ENCODE data around the gene ITSN1. TPM values are rescaled to one million over a fixed set of nuclear protein-coding genes. Genes with fewer than 3 reads are reported as not detected.

ITSN1 gene
- total and polyA plus RNA-seq, 2 experiments from 2014 or later = 77.9 to 95.7 TPM

DNA sequence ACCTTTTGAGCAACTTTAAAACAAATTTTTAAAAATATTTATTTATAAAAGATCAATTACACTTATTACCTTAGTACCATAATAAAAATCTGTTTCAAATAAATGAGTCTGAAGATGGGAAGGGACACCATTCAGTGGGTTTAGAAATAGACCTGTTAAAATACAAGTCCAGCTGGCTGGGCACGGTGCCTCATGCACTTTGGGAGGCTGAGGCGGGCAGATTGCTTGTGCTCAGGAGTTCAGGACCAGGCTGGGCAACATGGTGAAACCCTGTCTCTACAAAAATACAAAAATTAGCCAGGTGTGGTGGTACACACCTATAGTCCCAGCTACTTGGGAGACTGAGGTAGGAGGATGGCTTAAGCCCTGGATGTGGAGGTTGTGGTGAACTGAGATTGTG is 57.0 kb downstream of the ITSN1 start:
- Histone ChIP-seq H3F3A (replicated peaks; ENCODE audit: low read depth) (no peaks in the 10 kb centered on the region), H3K36me3 (ENCODE audit: insufficient read depth) (no peaks in the 10 kb centered on the region), H3K79me2 (replicated peaks; ENCODE audit: insufficient read depth) (peaks cover 98% of the 10 kb centered on the region), H3K4me2 (no peak overlapping the region), H2AFZ (no peak overlapping the region), H3K27me3 (ENCODE audit: insufficient read depth) (no peaks in the 10 kb centered on the region), H4K20me1 (replicated peaks; ENCODE audit: insufficient read depth) (peaks cover 33% of the 10 kb centered on the region), H3K4me3 (no peak overlapping the region), H3K4me1 (ENCODE audit: insufficient read depth) (peaks cover 24% of the 10 kb centered on the region), H3K27ac (ENCODE audit: low read depth) (no peak overlapping the region), H3K9me2 (ENCODE audit: insufficient read depth) (no peaks in the 10 kb centered on the region)
- DNase-seq (ENCODE audit: low spot score) = no peak
- H3K27me3 Mint-ChIP-seq (ENCODE audit: insufficient read depth, low read depth, poor library complexity) = peaks cover 6% of the 10 kb centered on the region
- H3K9me3 Mint-ChIP-seq = no peaks in the 10 kb centered on the region; the same call in 2 of the 3 replicates
- no peak overlapping the region for H3K27ac Mint-ChIP-seq
- H3K4me1 Mint-ChIP-seq = peaks cover 38% of the 10 kb centered on the region
- no peak overlapping the region for H3K4me3 Mint-ChIP-seq
- no peaks in the 10 kb centered on the region; the same call in 2 of the 3 replicates for H3K36me3 Mint-ChIP-seq (ENCODE audit: low read depth)
- no peak for ATAC-seq
- TF ChIP-seq POLR2AphosphoS5 (IDR thresholded peaks at IDR 0.05; ENCODE audit: low read depth) = no peak
- TF ChIP-seq JUNB (IDR thresholded peaks at IDR 0.05; ENCODE audit: unreplicated experiment) = no peak
- TF ChIP-seq EZH2 (IDR thresholded peaks at IDR 0.05; ENCODE audit: low read depth, unreplicated experiment) = no peak
- TF ChIP-seq, protein P1, sequence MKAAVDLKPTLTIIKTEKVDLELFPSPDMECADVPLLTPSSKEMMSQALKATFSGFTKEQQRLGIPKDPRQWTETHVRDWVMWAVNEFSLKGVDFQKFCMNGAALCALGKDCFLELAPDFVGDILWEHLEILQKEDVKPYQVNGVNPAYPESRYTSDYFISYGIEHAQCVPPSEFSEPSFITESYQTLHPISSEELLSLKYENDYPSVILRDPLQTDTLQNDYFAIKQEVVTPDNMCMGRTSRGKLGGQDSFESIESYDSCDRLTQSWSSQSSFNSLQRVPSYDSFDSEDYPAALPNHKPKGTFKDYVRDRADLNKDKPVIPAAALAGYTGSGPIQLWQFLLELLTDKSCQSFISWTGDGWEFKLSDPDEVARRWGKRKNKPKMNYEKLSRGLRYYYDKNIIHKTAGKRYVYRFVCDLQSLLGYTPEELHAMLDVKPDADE (IDR thresholded peaks at IDR 0.05) = no peak
- TF ChIP-seq, protein P2, sequence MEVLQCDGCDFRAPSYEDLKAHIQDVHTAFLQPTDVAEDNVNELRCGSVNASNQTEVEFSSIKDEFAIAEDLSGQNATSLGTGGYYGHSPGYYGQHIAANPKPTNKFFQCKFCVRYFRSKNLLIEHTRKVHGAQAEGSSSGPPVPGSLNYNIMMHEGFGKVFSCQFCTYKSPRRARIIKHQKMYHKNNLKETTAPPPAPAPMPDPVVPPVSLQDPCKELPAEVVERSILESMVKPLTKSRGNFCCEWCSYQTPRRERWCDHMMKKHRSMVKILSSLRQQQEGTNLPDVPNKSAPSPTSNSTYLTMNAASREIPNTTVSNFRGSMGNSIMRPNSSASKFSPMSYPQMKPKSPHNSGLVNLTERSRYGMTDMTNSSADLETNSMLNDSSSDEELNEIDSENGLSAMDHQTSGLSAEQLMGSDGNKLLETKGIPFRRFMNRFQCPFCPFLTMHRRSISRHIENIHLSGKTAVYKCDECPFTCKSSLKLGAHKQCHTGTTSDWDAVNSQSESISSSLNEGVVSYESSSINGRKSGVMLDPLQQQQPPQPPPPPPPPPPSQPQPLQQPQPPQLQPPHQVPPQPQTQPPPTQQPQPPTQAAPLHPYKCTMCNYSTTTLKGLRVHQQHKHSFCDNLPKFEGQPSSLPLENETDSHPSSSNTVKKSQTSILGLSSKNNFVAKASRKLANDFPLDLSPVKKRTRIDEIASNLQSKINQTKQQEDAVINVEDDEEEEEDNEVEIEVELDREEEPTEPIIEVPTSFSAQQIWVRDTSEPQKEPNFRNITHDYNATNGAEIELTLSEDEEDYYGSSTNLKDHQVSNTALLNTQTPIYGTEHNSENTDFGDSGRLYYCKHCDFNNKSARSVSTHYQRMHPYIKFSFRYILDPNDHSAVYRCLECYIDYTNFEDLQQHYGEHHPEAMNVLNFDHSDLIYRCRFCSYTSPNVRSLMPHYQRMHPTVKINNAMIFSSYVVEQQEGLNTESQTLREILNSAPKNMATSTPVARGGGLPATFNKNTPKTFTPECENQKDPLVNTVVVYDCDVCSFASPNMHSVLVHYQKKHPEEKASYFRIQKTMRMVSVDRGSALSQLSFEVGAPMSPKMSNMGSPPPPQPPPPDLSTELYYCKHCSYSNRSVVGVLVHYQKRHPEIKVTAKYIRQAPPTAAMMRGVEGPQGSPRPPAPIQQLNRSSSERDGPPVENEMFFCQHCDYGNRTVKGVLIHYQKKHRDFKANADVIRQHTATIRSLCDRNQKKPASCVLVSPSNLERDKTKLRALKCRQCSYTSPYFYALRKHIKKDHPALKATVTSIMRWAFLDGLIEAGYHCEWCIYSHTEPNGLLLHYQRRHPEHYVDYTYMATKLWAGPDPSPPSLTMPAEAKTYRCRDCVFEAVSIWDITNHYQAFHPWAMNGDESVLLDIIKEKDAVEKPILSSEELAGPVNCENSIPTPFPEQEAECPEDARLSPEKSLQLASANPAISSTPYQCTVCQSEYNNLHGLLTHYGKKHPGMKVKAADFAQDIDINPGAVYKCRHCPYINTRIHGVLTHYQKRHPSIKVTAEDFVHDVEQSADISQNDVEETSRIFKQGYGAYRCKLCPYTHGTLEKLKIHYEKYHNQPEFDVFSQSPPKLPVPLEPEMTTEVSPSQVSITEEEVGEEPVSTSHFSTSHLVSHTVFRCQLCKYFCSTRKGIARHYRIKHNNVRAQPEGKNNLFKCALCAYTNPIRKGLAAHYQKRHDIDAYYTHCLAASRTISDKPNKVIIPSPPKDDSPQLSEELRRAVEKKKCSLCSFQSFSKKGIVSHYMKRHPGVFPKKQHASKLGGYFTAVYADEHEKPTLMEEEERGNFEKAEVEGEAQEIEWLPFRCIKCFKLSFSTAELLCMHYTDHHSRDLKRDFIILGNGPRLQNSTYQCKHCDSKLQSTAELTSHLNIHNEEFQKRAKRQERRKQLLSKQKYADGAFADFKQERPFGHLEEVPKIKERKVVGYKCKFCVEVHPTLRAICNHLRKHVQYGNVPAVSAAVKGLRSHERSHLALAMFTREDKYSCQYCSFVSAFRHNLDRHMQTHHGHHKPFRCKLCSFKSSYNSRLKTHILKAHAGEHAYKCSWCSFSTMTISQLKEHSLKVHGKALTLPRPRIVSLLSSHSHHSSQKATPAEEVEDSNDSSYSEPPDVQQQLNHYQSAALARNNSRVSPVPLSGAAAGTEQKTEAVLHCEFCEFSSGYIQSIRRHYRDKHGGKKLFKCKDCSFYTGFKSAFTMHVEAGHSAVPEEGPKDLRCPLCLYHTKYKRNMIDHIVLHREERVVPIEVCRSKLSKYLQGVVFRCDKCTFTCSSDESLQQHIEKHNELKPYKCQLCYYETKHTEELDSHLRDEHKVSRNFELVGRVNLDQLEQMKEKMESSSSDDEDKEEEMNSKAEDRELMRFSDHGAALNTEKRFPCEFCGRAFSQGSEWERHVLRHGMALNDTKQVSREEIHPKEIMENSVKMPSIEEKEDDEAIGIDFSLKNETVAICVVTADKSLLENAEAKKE (CRISPR knock-in tag; IDR thresholded peaks at IDR 0.05) = no peak
- TF ChIP-seq ZNF331 (CRISPR knock-in tag; IDR thresholded peaks at IDR 0.05; ENCODE audit: low read depth) = no peak
- no peak for TF ChIP-seq EZH2phosphoT487 (IDR thresholded peaks at IDR 0.05; ENCODE audit: unreplicated experiment)
- no peak for TF ChIP-seq CREB1 (CRISPR knock-in tag; IDR thresholded peaks at IDR 0.05; ENCODE audit: low read depth)
- no peak for TF ChIP-seq NANOG (IDR thresholded peaks at IDR 0.05; ENCODE audit: borderline replicate concordance)
- no peak for TF ChIP-seq CTCF (conservative IDR thresholded peaks at IDR 0.05; ENCODE audit: low read depth in 2 of 2)
- TF ChIP-seq, protein P3, sequence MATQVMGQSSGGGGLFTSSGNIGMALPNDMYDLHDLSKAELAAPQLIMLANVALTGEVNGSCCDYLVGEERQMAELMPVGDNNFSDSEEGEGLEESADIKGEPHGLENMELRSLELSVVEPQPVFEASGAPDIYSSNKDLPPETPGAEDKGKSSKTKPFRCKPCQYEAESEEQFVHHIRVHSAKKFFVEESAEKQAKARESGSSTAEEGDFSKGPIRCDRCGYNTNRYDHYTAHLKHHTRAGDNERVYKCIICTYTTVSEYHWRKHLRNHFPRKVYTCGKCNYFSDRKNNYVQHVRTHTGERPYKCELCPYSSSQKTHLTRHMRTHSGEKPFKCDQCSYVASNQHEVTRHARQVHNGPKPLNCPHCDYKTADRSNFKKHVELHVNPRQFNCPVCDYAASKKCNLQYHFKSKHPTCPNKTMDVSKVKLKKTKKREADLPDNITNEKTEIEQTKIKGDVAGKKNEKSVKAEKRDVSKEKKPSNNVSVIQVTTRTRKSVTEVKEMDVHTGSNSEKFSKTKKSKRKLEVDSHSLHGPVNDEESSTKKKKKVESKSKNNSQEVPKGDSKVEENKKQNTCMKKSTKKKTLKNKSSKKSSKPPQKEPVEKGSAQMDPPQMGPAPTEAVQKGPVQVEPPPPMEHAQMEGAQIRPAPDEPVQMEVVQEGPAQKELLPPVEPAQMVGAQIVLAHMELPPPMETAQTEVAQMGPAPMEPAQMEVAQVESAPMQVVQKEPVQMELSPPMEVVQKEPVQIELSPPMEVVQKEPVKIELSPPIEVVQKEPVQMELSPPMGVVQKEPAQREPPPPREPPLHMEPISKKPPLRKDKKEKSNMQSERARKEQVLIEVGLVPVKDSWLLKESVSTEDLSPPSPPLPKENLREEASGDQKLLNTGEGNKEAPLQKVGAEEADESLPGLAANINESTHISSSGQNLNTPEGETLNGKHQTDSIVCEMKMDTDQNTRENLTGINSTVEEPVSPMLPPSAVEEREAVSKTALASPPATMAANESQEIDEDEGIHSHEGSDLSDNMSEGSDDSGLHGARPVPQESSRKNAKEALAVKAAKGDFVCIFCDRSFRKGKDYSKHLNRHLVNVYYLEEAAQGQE (IDR thresholded peaks at IDR 0.05; ENCODE audit: unreplicated experiment) = no peak
- no peak for TF ChIP-seq STAT1 (IDR thresholded peaks at IDR 0.05; ENCODE audit: unreplicated experiment)
- TF ChIP-seq ZNF114 (CRISPR knock-in tag; IDR thresholded peaks at IDR 0.05) = no peak
